MM.1S (cell line): Measurements from ENCODE around the gene KRTAP10-1.
"Not testable (repeated sequence)": the region's sequence is repeated elsewhere in the genome, so short reads cannot be mapped to it uniquely, and the experiment has no call there.

ENCODE experiments used
- DNase-seq: peaks from one replicate; pipeline ENCODE4 v3.0.0-alpha.2; 2015
- H2AFZ ChIP-seq: fragments of 300-600 bp; sonication (generic); 2 replicates; pipeline ENCODE4 v1.6.0; 2016; ENCODE audit warnings: antibody characterized with exemption, low read length
- H3F3A ChIP-seq: fragments of 300-600 bp; sonication (generic); 2 replicates; pipeline ENCODE4 v1.6.1; 2016; ENCODE audit warnings: mild to moderate bottlenecking, antibody characterized with exemption, low read length, moderate library complexity, mixed read lengths; ENCODE audit not compliant: insufficient read depth
- H3K27ac ChIP-seq: fragments of 300-600 bp; sonication (generic); 2 replicates; pipeline ENCODE4 v1.5.1; 2016; ENCODE audit warnings: mild to moderate bottlenecking, low read length
- H3K27me3 ChIP-seq: fragments of 300-600 bp; sonication (generic); replicated peaks from 2 replicates; pipeline ENCODE4 v1.6.0; 2016; ENCODE audit warnings: low read length; ENCODE audit not compliant: insufficient read depth
- H3K36me3 ChIP-seq: fragments of 300-600 bp; sonication (generic); replicated peaks from 2 replicates; pipeline ENCODE4 v1.6.1; 2016; ENCODE audit warnings: mild to moderate bottlenecking, low read length, mixed read lengths; ENCODE audit not compliant: insufficient read depth
- H3K4me1 ChIP-seq: fragments of 300-600 bp; sonication (generic); 2 replicates; pipeline ENCODE4 v1.6.1; 2016; ENCODE audit warnings: low read length, mixed read lengths
- H3K4me2 ChIP-seq: fragments of 300-600 bp; sonication (generic); 2 replicates; pipeline ENCODE4 v1.6.0; 2016; ENCODE audit warnings: low read depth, low read length
- H3K4me3 ChIP-seq: fragments of 300-600 bp; sonication (generic); 2 replicates; pipeline ENCODE4 v1.5.1; 2016; ENCODE audit warnings: low read length, mixed read lengths
- H3K79me2 ChIP-seq: fragments of 300-600 bp; sonication (generic); 2 replicates; pipeline ENCODE4 v1.6.1; 2016; ENCODE audit warnings: mixed run types, low read length, mixed read lengths
- H3K9ac ChIP-seq: fragments of 300-600 bp; sonication (generic); 2 replicates; pipeline ENCODE4 v1.6.1; 2016; ENCODE audit warnings: low read length, mixed read lengths
- H3K9me2 ChIP-seq: fragments of 300-600 bp; sonication (generic); replicated peaks from 2 replicates; pipeline ENCODE4 v1.6.1; 2016; ENCODE audit warnings: mild to moderate bottlenecking, low read length, mixed read lengths; ENCODE audit not compliant: insufficient read depth
- H3K9me3 ChIP-seq: fragments of 300-600 bp; sonication (generic); replicated peaks from 2 replicates; pipeline ENCODE4 v1.6.1; 2016; ENCODE audit warnings: mild to moderate bottlenecking, low read length, mixed read lengths; ENCODE audit not compliant: insufficient read depth
- H4K20me1 ChIP-seq: fragments of 300-600 bp; sonication (generic); 2 replicates; pipeline ENCODE4 v1.6.1; 2016; ENCODE audit warnings: mild to moderate bottlenecking, low read length, moderate library complexity, mixed read lengths; ENCODE audit not compliant: insufficient read depth
- EZH2 ChIP-seq: fragments of 300-600 bp; sonication (generic); optimal IDR thresholded peaks from 2 replicates; pipeline ENCODE3; 2017; ENCODE audit warnings: low read depth, mild to moderate bottlenecking, antibody characterized with exemption, low read length, mixed read lengths
- EZH2phosphoT487 ChIP-seq: fragments of 300-600 bp; sonication (generic); IDR thresholded peaks from 2 replicates; pipeline ENCODE4 v1.6.1; 2018; ENCODE audit warnings: antibody characterized with exemption, low read length
- TF ChIP-seq, protein P1 (sequence below): fragments of 300-600 bp; sonication (generic); IDR thresholded peaks from 2 replicates; pipeline ENCODE4 v1.5.1; 2016; ENCODE audit warnings: antibody characterized with exemption, low read length, mixed read lengths

KRTAP10-1 gene

DNA sequence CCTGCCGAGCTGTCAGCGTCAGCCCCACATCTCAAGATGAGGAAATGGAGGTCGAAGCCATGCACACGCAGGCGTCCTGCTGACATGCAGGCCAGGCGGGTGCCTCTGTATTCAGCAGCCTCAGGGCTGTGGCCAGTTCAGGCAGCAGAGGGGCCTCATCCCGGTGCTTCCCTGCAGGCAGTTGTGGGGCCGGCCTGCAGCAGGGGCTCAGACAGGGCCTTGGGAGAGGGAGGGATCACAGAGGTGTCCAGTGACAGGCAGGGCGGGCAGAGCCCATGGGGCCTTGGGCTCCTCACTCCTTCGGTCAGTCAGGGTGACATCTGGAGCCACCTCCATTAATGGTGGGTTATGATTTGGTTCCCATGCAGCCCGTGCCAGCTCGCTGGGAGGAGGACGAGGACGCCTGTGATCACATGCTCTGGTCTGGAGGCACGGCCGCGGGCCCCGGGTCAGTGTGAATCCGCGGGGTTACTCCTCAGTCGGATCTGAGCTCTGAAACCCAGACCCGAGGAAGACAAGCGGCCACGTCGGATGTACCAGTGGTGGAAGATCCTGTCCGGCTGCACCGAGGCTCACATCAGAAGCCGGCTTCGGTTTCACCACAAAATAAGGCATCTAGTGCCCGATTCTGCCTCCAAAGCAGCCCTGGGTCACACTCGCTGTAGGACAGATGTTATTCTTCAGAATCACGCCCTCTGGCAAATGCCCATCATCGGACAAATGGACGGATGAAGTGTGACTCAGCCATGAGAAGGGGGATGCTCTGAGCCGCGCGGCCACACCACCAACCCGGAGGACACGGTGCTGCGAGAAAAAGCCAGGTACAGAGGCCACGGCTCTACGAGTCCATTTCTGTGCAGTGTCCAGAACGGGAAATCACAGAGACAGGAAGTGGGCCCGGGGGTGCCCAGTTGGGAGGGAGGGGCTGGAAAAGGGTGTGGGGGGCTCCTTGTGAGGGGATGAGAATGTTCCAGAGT is 33.4 kb downstream of the KRTAP10-1 start:
- H4K20me1 ChIP-seq: no peaks in the 10 kb centered on the region
- no peaks in the 10 kb centered on the region for H3K36me3 ChIP-seq
- H3K4me1 ChIP-seq: no peaks in the 10 kb centered on the region; the same call in 1 of the 2 replicates
- DNase-seq: no peak
- no peaks in the 10 kb centered on the region for H3F3A ChIP-seq
- no peak overlapping the region for H2AFZ ChIP-seq
- H3K79me2 ChIP-seq: no peaks in the 10 kb centered on the region
- H3K4me2 ChIP-seq: no peak overlapping the region
- H3K9ac ChIP-seq: no peak overlapping the region
- peaks cover 96% of the 10 kb centered on the region for H3K27me3 ChIP-seq
- no peak overlapping the region for H3K4me3 ChIP-seq
- H3K9me2 ChIP-seq: no peaks in the 10 kb centered on the region
- no peak overlapping the region for H3K27ac ChIP-seq
- no peaks in the 10 kb centered on the region for H3K9me3 ChIP-seq
- no peak; the same call in 1 of the 2 replicates for TF ChIP-seq EZH2phosphoT487
- TF ChIP-seq EZH2: no peak

DNA sequence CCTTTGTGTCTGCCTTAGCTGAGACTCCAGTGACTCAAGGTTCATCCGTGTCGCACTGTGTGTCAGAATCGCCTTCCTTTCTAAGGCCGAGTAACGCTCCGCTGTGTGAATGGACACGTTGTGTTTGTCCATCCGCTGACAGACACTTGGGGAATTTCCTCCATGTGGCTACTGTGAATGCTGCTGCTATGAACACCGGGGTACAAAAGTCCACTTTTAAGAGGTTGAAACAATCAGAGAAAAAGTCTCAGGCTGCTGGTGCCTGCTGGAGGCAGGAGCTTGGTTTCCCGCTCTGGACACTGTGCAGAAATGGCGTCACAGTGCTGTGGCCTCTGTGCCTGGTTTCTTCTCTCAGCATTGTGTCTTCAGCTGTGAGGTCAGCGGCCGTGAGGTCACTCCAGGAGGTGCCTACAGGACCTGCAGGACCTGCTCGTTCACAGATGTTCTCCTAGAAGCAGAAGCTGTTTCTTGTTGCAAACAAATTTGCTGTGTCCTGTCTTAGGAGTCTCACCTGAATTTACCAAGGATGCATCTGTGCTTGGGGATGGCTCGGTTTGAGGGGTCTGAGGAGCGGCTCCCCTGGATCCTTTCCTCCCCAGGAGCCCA is 34.2 kb downstream of the KRTAP10-1 start:
- no peaks in the 10 kb centered on the region for H3K9me3 ChIP-seq
- no peak overlapping the region for H2AFZ ChIP-seq
- H3F3A ChIP-seq: no peaks in the 10 kb centered on the region
- H3K27me3 ChIP-seq: peaks cover 96% of the 10 kb centered on the region
- TF ChIP-seq EZH2phosphoT487 (no peak), EZH2 (no peak)
- TF ChIP-seq, protein P1, sequence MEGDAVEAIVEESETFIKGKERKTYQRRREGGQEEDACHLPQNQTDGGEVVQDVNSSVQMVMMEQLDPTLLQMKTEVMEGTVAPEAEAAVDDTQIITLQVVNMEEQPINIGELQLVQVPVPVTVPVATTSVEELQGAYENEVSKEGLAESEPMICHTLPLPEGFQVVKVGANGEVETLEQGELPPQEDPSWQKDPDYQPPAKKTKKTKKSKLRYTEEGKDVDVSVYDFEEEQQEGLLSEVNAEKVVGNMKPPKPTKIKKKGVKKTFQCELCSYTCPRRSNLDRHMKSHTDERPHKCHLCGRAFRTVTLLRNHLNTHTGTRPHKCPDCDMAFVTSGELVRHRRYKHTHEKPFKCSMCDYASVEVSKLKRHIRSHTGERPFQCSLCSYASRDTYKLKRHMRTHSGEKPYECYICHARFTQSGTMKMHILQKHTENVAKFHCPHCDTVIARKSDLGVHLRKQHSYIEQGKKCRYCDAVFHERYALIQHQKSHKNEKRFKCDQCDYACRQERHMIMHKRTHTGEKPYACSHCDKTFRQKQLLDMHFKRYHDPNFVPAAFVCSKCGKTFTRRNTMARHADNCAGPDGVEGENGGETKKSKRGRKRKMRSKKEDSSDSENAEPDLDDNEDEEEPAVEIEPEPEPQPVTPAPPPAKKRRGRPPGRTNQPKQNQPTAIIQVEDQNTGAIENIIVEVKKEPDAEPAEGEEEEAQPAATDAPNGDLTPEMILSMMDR: no peak
- no peaks in the 10 kb centered on the region; the same call in 1 of the 2 replicates for H3K4me1 ChIP-seq
- H3K36me3 ChIP-seq: no peaks in the 10 kb centered on the region
- no peaks in the 10 kb centered on the region for H3K79me2 ChIP-seq
- DNase-seq: no peak
- no peak overlapping the region for H3K4me2 ChIP-seq
- H3K27ac ChIP-seq: no peak overlapping the region
- no peaks in the 10 kb centered on the region for H3K9me2 ChIP-seq
- H4K20me1 ChIP-seq: no peaks in the 10 kb centered on the region
- H3K4me3 ChIP-seq: no peak overlapping the region
- H3K9ac ChIP-seq: no peak overlapping the region

DNA sequence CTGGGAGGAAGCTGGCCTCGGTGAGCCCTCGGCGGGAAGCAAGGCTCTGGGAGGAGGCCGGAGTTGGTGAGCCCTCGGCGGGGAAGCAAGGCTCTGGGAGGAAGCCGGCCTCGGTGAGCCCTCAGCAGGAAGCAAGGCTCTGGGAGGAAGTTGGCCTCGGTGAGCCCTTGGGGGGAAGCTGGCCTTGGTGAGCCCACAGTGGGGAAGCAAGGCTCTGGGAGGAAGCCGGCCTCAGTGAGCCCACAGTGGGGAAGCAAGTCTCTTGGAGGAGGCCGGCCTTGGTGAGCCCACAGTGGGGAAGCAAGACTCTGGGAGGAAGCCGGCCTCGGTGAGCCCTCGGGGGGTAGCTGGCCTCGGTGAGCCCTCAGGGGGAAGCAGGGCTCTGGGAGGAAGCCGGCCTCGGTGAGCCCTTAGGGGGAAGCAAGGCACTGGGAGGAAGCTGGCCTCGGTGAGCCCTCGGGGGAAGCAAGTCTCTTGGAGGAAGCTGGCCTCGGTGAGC is 36.0 kb downstream of the KRTAP10-1 start:
- Histone ChIP-seq H3K9me2 (no peaks in the 10 kb centered on the region), H3K9ac (no peak overlapping the region), H3K36me3 (no peaks in the 10 kb centered on the region), H2AFZ (no peak overlapping the region), H4K20me1 (no peaks in the 10 kb centered on the region), H3K4me3 (no peak overlapping the region), H3K79me2 (no peaks in the 10 kb centered on the region), H3K4me2 (no peak overlapping the region), H3F3A (no peaks in the 10 kb centered on the region), H3K27me3 (peaks cover 98% of the 10 kb centered on the region), H3K9me3 (no peaks in the 10 kb centered on the region), H3K27ac (no peak overlapping the region), H3K4me1 (no peaks in the 10 kb centered on the region)
- no peak for DNase-seq
- TF ChIP-seq EZH2 (no peak), EZH2phosphoT487 (no peak)
- TF ChIP-seq, protein P1: no peak

DNA sequence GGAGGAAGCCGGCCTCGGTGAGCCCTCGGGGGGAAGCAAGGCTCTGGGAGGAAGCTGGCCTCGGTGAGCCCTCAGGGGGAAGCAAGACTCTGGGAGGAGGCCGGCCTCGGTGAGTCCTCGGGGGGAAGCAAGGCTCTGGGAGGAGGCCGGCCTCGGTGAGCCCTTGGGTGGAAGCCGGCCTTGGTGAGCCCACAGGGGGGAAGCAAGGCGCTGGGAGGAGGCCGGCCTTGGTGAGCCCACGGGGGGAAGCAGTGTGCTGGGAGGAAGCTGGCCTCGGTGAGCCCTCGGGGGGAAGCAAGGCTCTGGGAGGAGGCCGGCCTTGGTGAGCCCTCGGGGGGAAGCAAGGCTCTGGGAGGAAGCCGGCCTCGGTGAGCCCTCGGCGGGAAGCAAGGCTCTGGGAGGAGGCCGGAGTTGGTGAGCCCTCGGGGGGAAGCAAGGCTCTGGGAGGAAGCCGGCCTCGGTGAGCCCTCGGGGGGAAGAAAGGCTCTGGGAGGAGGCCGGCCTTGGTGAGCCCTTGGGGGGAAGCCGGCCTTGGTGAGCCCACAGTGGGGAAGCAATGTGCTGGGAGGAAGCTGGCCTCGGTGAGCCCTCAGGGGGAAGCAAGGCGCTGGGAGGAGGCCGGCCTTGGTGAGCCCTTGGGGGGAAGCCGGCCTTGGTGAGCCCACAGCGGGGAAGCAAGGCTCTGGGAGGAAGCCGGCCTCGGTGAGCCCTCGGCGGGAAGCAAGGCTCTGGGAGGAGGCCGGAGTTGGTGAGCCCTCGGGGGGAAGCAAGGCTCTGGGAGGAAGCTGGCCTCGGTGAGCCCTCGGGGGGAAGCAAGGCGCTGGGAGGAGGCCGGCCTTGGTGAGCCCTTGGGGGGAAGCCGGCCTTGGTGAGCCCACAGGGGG is 36.7 kb downstream of the KRTAP10-1 start:
- not testable (repeated sequence) for H3K4me3 ChIP-seq, H2AFZ ChIP-seq, H3K27ac ChIP-seq, H3K4me2 ChIP-seq, H3K79me2 ChIP-seq, H3K9ac ChIP-seq, H3K36me3 ChIP-seq, H3K4me1 ChIP-seq, H4K20me1 ChIP-seq, H3K9me2 ChIP-seq, H3K9me3 ChIP-seq, H3F3A ChIP-seq, DNase-seq
- H3K27me3 ChIP-seq: peaks cover 98% of the 10 kb centered on the region
